A549 (cell line): Measurements from ENCODE around the gene PAM16. TPM values are rescaled to one million over a fixed set of nuclear protein-coding genes. Genes with fewer than 3 reads are reported as not detected.

ENCODE experiments used
- ATAC-seq, 2 experiments: fragments of 200-7000 bp in 1 of 2; fragments of >200 bp in 1 of 2; cut with Nextera tagmentation in 1 of 2; cut with Tn5 transposase in 1 of 2; 3 replicates each; pipeline versions ENCODE4 v1.8.0 to v1.9.1; 2018 to 2020; ENCODE audit warnings: mild to moderate bottlenecking in 1 of 2, moderate library complexity in 1 of 2
- CTCF ChIA-PET: fragments of 300-600 bp; sonication (Branson Sonifier 250); formaldehyde crosslinking; extraction: SDS; loops from one replicate; lab custom pipeline; 2021; ENCODE audit warnings: antibody characterized with exemption, inconsistent platforms; lab: Yijun Ruan, JAX
- POLR2A ChIA-PET: fragments of 350-600 bp; formaldehyde crosslinking; extraction: SDS; loops from one replicate; lab custom pipeline; 2021; ENCODE audit warnings: antibody characterized with exemption, inconsistent platforms; lab: Yijun Ruan, JAX
- DNase-seq, 2 experiments: peaks; one replicate each; pipeline versions ENCODE4 v3.0.0 to v3.0.0-alpha.2; 2011 to 2016; ENCODE audit warnings: low read depth in 1 of 2, low spot score in 1 of 2
- FAIRE-seq: peaks from 2 replicates; lab custom pipeline; 2011; peaks lifted over from hg19 to GRCh38; lab: Jason Lieb, UNC
- H3K27ac ChIP-seq, 2 experiments: fragments of >200 bp; sonication (Bioruptor Twin); formaldehyde crosslinking; 3 replicates each; pipeline ENCODE4 v1.5.1; 2016 to 2017
- H3K4me1 ChIP-seq: fragments of >200 bp; sonication (Bioruptor Twin); formaldehyde crosslinking; 3 replicates; pipeline ENCODE4 v1.6.1; 2016
- H3K4me2 ChIP-seq: fragments of >200 bp; sonication (Bioruptor Twin); formaldehyde crosslinking; 3 replicates; pipeline ENCODE4 v1.6.1; 2016
- H3K4me3 ChIP-seq: fragments of >200 bp; sonication (Bioruptor Twin); formaldehyde crosslinking; 3 replicates; pipeline ENCODE4 v1.5.1; 2016
- H3K9me3 ChIP-seq: fragments of >200 bp; sonication (Bioruptor Twin); formaldehyde crosslinking; 3 replicates; pipeline ENCODE4 v1.6.1; 2016
- BCL3 ChIP-seq: fragments of >200 bp; sonication (Bioruptor Twin); formaldehyde crosslinking; IDR thresholded peaks from 3 replicates; pipeline ENCODE4 v1.6.1; 2016
- CTCF ChIP-seq: fragments of >200 bp; sonication (Bioruptor Twin); formaldehyde crosslinking; IDR thresholded peaks from 3 replicates; pipeline ENCODE4 v1.5.1; 2016
- E2F6 ChIP-seq: IDR thresholded peaks from 2 replicates; pipeline ENCODE4 v1.6.1; 2012; ENCODE audit warnings: low read depth, borderline replicate concordance
- EHF ChIP-seq: fragments of 250-450 bp; sonication (Bioruptor Pico); IDR thresholded peaks from 2 replicates; pipeline ENCODE4 v1.5.0; 2020; ENCODE audit warnings: mild to moderate bottlenecking
- ELK1 ChIP-seq: fragments of 150-350 bp; IDR thresholded peaks from 2 replicates; pipeline ENCODE4 v1.6.1; 2014; ENCODE audit warnings: low read depth, mild to moderate bottlenecking, low read length
- FOSB ChIP-seq: fragments of 250-450 bp; sonication (Bioruptor Pico); IDR thresholded peaks from 2 replicates; pipeline ENCODE4 v1.5.0; 2020; ENCODE audit warnings: mild to moderate bottlenecking, moderate library complexity
- FOSL2 ChIP-seq, 2 experiments: fragments of 450-650 bp in 1 of 2; fragments of >200 bp in 1 of 2; sonication (Bioruptor Twin) in 1 of 2; formaldehyde crosslinking; IDR thresholded peaks; 2 replicates each; pipeline versions ENCODE4 v1.5.0 to v1.6.1; 2016 to 2020; ENCODE audit warnings: mild to moderate bottlenecking in 1 of 2, moderate library complexity in 1 of 2
- HOXA7 ChIP-seq: fragments of 250-450 bp; sonication (Bioruptor Pico); IDR thresholded peaks from 2 replicates; pipeline ENCODE4 v1.5.0; 2020; ENCODE audit warnings: mild to moderate bottlenecking, moderate library complexity
- HOXB5 ChIP-seq: fragments of 250-450 bp; sonication (Bioruptor Pico); IDR thresholded peaks from 2 replicates; pipeline ENCODE4 v1.5.0; 2020; ENCODE audit warnings: mild to moderate bottlenecking, moderate library complexity
- JUN ChIP-seq, 2 experiments: fragments of >200 bp; sonication (Bioruptor Twin); formaldehyde crosslinking; IDR thresholded peaks; 2 replicates in 1 of 2; 3 replicates in 1 of 2; pipeline ENCODE4 v1.6.1; 2016 to 2017
- KDM1A ChIP-seq: fragments of 200-600 bp; sonication (generic); IDR thresholded peaks from 2 replicates; pipeline ENCODE4 v1.6.1; 2016; ENCODE audit warnings: low read depth, mild to moderate bottlenecking
- MAZ ChIP-seq: fragments of 150-350 bp; IDR thresholded peaks from 2 replicates; pipeline ENCODE4 v1.6.1; 2014; ENCODE audit warnings: antibody characterized with exemption, low read depth, low read length, borderline replicate concordance
- RAD21 ChIP-seq, 2 experiments: fragments of >200 bp in 1 of 2; sonication (Bioruptor Twin) in 1 of 2; formaldehyde crosslinking in 1 of 2; IDR thresholded peaks in 1 of 2; conservative IDR thresholded peaks in 1 of 2; 2 replicates in 1 of 2; 3 replicates in 1 of 2; pipeline ENCODE4 v1.6.1; 2012 to 2018; ENCODE audit warnings: inconsistent platforms in 1 of 2
- REST ChIP-seq: fragments of 200-600 bp; sonication (generic); IDR thresholded peaks from 2 replicates; pipeline ENCODE4 v1.6.1; 2016; ENCODE audit warnings: antibody characterized with exemption, mild to moderate bottlenecking, moderate library complexity
- RFX5 ChIP-seq: fragments of 450-650 bp; IDR thresholded peaks from 2 replicates; pipeline ENCODE4 v1.7.1; 2014; ENCODE audit warnings: antibody characterized with exemption, mild to moderate bottlenecking, moderate library complexity
- SMC3 ChIP-seq: fragments of >200 bp; sonication (Bioruptor Twin); formaldehyde crosslinking; IDR thresholded peaks from 3 replicates; pipeline ENCODE4 v1.6.1; 2018; ENCODE audit warnings: inconsistent platforms
- USF2 ChIP-seq: fragments of 450-650 bp; IDR thresholded peaks from 2 replicates; pipeline ENCODE4 v1.6.1; 2014; ENCODE audit warnings: antibody characterized with exemption
- ZC3H11A ChIP-seq: fragments of 450-650 bp; IDR thresholded peaks from 2 replicates; pipeline ENCODE4 v1.6.1; 2014; ENCODE audit warnings: antibody characterized with exemption, mild to moderate bottlenecking
- WGBS: methylation state at CpG from one replicate; pipeline ENCODE4 v1.1.6; 2017; ENCODE audit errors: missing lambda C conversion rate; 5-methylcytosine and 5-hydroxymethylcytosine counted together
- polyA plus RNA-seq, 4 experiments: library from polyadenylated mRNA; depleted of rRNA in 3 of 4; stranded (reverse); fragments of >200 nt; fragmentation: RNase III in 1 of 4; extraction: RNeasy Plus Mini Kit Qiagen cat#74134 plus additional on column Dnase treatment in 1 of 4; gene quantifications; 2 replicates in 3 of 4; 3 replicates in 1 of 4; pipeline ENCODE4 v1.2.3, GENCODE V29; 2011 to 2017

PAM16 gene
- polyA plus RNA-seq, 2 of the 4 experiments (the other 2 are of a cell fraction): 55.1 to 59.1 TPM

GRCh38 chr16:4358831-4359561, 7.9 kb upstream of the PAM16 start:
- TF ChIP-seq SMC3 (peak; percentile 99), ELK1 (no peak), FOSL2 (IDR thresholded peaks at IDR 0.05) (no peak), FOSL2 (CRISPR knock-in tag; IDR thresholded peaks at IDR 0.05) (no peak), RAD21 (conservative IDR thresholded peaks at IDR 0.05 in 1 of 2, IDR thresholded peaks at IDR 0.05 in 1 of 2) (peak; percentile 92 to 94), CTCF (peak; percentile 85)
- H3K4me1 ChIP-seq: peaks cover 13% of the 10 kb centered on the region; the same call in 2 of the 3 replicates
- DNase-seq (peak; percentile 58 to 69), FAIRE-seq (no peak), ATAC-seq (peak; percentile 46 to 81; a peak in 5 of 6 replicates)
- no peak overlapping the region for H3K4me3 ChIP-seq
- H3K27ac ChIP-seq: no peak overlapping the region
- CTCF ChIA-PET: interaction anchor here (0.6 to 14.1 kb wide), 21 partner anchors 9 to 1268 kb away, joined by 3 to 833 read pairs (median 5); partner anchors contain the start of gene VASN
- no peak overlapping the region for H3K4me2 ChIP-seq
- POLR2A ChIA-PET: interaction anchor here (1.0 kb wide), 1 partner anchor 12 kb away, joined by 3 read pairs; no protein-coding TSS in a partner anchor
- no peaks in the 10 kb centered on the region for H3K9me3 ChIP-seq
- WGBS: 20% methylated on average over 16 of the region's 19 CpGs

GRCh38 chr16:4358236-4358635, 7.1 kb upstream of the PAM16 start:
- TF ChIP-seq HOXA7 (CRISPR knock-in tag): no peak
- no peak for TF ChIP-seq BCL3
- TF ChIP-seq KDM1A: no peak
- no peak for TF ChIP-seq USF2
- TF ChIP-seq RFX5: no peak
- Histone ChIP-seq H3K4me1 (peaks cover 13% of the 10 kb centered on the region; the same call in 2 of the 3 replicates), H3K9me3 (no peaks in the 10 kb centered on the region), H3K4me2 (no peak overlapping the region), H3K27ac (no peak overlapping the region), H3K4me3 (no peak overlapping the region)
- ATAC-seq (no peak), DNase-seq (no peak), FAIRE-seq (no peak)
- POLR2A ChIA-PET: interaction anchor here (1.0 kb wide), 1 partner anchor 13 kb away, joined by 3 read pairs; no protein-coding TSS in a partner anchor
- CTCF ChIA-PET: interaction anchor here (0.7 to 14.1 kb wide), 9 partner anchors 9 to 69 kb away, joined by 3 to 833 read pairs (median 18); partner anchors contain the start of gene VASN
- WGBS: 94% methylated on average over 19 of the region's 19 CpGs

- Histone ChIP-seq H3K4me1 (peaks cover 5% of the 10 kb centered on the region), H3K4me3 (no peak overlapping the region), H3K27ac (no peak overlapping the region), H3K4me2 (no peak overlapping the region), H3K9me3 (no peaks in the 10 kb centered on the region)
- ChIA-PET POLR2A (no interaction called here), CTCF (interaction anchor here (1.3 to 12.6 kb wide), 2 partner anchors 9 to 47 kb away, joined by 7 to 231 read pairs; no protein-coding TSS in a partner anchor)
- no peak for FAIRE-seq
- DNase-seq: no peak
- WGBS: 86% methylated on average over 7 of the region's 7 CpGs
- ATAC-seq: no peak
- TF ChIP-seq ZC3H11A (no peak), E2F6 (no peak), HOXB5 (CRISPR knock-in tag) (no peak), FOSB (no peak), MAZ (no peak), JUN (IDR thresholded peaks at IDR 0.05) (no peak), REST (no peak), CTCF (no peak), EHF (CRISPR knock-in tag) (no peak)
Observed at GRCh38 chr16:4356820-4357219, 5.7 kb upstream of the PAM16 start.
